CD4-positive, alpha-beta memory T cell (primary cell): ENCODE results near the gene FRG1. TPM values are rescaled to one million over a fixed set of nuclear protein-coding genes. Genes with fewer than 3 reads are reported as not detected.
A peak's percentile ranks its signal among the peaks of the same experiment; 100 is the strongest.
"Not testable (repeated sequence)": the region's sequence is repeated elsewhere in the genome, so short reads cannot be mapped to it uniquely, and the experiment has no call there.

Experiments
- CTCF ChIA-PET: fragments of 350-600 bp; sonication (Branson Sonifier 250); formaldehyde crosslinking; loops from one replicate; lab custom pipeline; 2021; ENCODE audit warnings: inconsistent platforms; ENCODE audit not compliant: partially characterized antibody; lab: Charles Lee
- POLR2A ChIA-PET: fragments of 350-600 bp; sonication (Branson Sonifier 250); formaldehyde crosslinking; loops from one replicate; lab custom pipeline; 2021; ENCODE audit not compliant: partially characterized antibody; lab: Charles Lee
- DNase-seq, 5 donors: peaks; one replicate each; pipeline versions ENCODE4 v3.0.0 to v3.0.0-alpha.2; 2020 to 2022; ENCODE audit warnings: mixed read lengths in 1 of 5
- H3K27ac ChIP-seq: one replicate; pipeline ENCODE4 v1.7.0; 2013; ENCODE audit warnings: low read depth, low read length
- H3K27me3 ChIP-seq: 2 replicates; pipeline ENCODE4 v1.7.0; 2013; ENCODE audit warnings: mild to moderate bottlenecking, low read length, moderate library complexity; ENCODE audit not compliant: insufficient read depth
- H3K36me3 ChIP-seq: 2 replicates; pipeline ENCODE4 v1.7.0; 2013; ENCODE audit warnings: mild to moderate bottlenecking, low read length, moderate library complexity; ENCODE audit not compliant: insufficient read depth
- H3K4me1 ChIP-seq: 2 replicates; pipeline ENCODE4 v1.7.0; 2013; ENCODE audit warnings: mild to moderate bottlenecking, low read length, moderate library complexity; ENCODE audit not compliant: insufficient read depth
- H3K4me3 ChIP-seq, 2 donors: one replicate each; pipeline ENCODE4 v1.7.0; 2013; ENCODE audit warnings: low read length in 2 of 2, mild to moderate bottlenecking in 1 of 2
- H3K9me3 ChIP-seq, 2 donors: one replicate each; pipeline ENCODE4 v1.7.0; 2013; ENCODE audit warnings: low read length in 2 of 2, control low read depth in 1 of 2; ENCODE audit not compliant: control insufficient read depth in 1 of 2
- H3K27ac Mint-ChIP-seq, 7 donors: one replicate each; pipeline ENCODE4 v1.8.0; 2020 to 2021; ENCODE audit warnings: mixed read lengths in 7 of 7, mild to moderate bottlenecking in 6 of 7, inconsistent platforms in 3 of 7, moderate library complexity in 3 of 7
- H3K27me3 Mint-ChIP-seq, 2 donors: one replicate each; pipeline ENCODE4 v1.8.0; 2020 to 2021; ENCODE audit warnings: mixed read lengths in 2 of 2
- H3K36me3 Mint-ChIP-seq, 2 donors: one replicate each; pipeline ENCODE4 v1.8.0; 2020 to 2021; ENCODE audit warnings: mixed read lengths in 2 of 2, inconsistent platforms in 1 of 2, mild to moderate bottlenecking in 1 of 2
- H3K4me1 Mint-ChIP-seq, 4 donors: one replicate each; pipeline ENCODE4 v1.8.0; 2020 to 2021; ENCODE audit warnings: mixed read lengths in 4 of 4, mild to moderate bottlenecking in 1 of 4
- H3K4me3 Mint-ChIP-seq, 8 donors: one replicate each; pipeline ENCODE4 v1.8.0; 2020 to 2021; ENCODE audit warnings: mixed read lengths in 8 of 8, mild to moderate bottlenecking in 7 of 8, moderate library complexity in 6 of 8, inconsistent platforms in 3 of 8
- H3K9me3 Mint-ChIP-seq, 8 donors: one replicate each; pipeline ENCODE4 v1.8.0; 2020 to 2021; ENCODE audit warnings: mixed read lengths in 8 of 8, mild to moderate bottlenecking in 5 of 8, inconsistent platforms in 3 of 8, moderate library complexity in 1 of 8
- intact Hi-C: fragments of 100-400 bp; cut with micrococcal nuclease; formaldehyde crosslinking; loops from one replicate; pipeline ENCODE4 v1.15.1; 2023
- polyA plus RNA-seq, 2 donors: library from polyadenylated mRNA; unstranded; fragments of 300-500 nt; fragmentation: Illumina TruSeq; gene quantifications; one replicate each; pipeline ENCODE4 v1.2.3, GENCODE V29; 2021
- total RNA-seq, 2 experiments: library from RNA; stranded (reverse); gene quantifications; one replicate each; pipeline ENCODE4 v1.2.3, GENCODE V29; 2021

The FRG1 gene
- total and polyA plus RNA-seq, 4 experiments from 2014 or later = 57.8 to 62.3 (median 59.1) TPM

DNA sequence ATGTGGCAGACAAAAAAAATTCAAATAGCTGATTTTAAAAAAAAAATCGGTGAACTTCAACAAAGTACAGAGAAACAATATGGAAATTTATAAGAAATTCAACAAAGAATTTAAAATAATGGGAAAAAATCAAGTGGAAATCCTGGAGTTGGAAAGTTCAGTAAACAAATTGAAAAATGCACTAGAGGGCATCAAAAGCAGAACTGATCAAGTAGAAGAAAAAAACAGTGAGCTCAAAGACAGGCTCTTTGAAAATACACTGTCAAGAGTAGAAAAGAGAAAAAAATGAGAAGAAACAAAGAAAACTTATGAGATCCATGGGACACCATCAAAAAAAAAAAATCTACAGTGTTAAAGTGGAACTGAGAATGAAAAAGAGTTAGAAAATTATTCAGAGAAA lies 19.6 kb upstream of the FRG1 start:
- Histone ChIP-seq H3K9me3 (peaks cover 3% of the 10 kb centered on the region in 2 donors), H3K4me1 (no peaks in the 10 kb centered on the region), H3K4me3 (no peak overlapping the region), H3K27ac (no peak overlapping the region), H3K36me3 (no peaks in the 10 kb centered on the region), H3K27me3 (no peaks in the 10 kb centered on the region)
- H3K27me3 Mint-ChIP-seq = no peaks in the 10 kb centered on the region
- DNase-seq = no peak
- H3K4me1 Mint-ChIP-seq = peaks cover 0 to 3% (median 0%) of the 10 kb centered on the region in 4 donors
- ChIA-PET POLR2A (no interaction called here), CTCF (no interaction called here)
- H3K27ac Mint-ChIP-seq = no peak overlapping the region
- peaks cover 17 to 58% of the 10 kb centered on the region in 2 donors for H3K36me3 Mint-ChIP-seq
- H3K9me3 Mint-ChIP-seq = peaks cover 2 to 46% (median 32%) of the 10 kb centered on the region in 8 donors
- H3K4me3 Mint-ChIP-seq = no peak overlapping the region
- intact Hi-C loops = no loop called here

DNA sequence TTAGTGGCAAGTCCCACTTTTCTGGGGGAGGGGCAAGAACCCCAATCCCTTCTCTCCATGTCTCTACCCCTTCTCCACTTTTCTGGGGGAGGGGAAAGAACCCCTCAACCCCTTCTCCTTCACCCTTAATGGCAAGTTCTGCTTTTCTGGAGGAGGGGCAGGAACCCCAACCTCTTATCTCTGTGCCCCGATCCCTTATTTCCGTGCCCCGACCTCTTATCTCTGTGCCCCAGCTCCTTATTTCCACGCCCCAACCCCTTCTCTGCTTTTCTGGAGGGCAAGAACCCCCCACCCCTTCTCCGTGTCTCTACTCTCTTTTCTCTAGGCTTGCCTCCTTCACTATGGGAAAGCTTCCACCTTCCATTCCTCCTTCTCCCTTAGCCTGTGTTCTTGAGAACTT lies 13.9 kb upstream of the FRG1 start:
- H3K27ac Mint-ChIP-seq, H3K9me3 ChIP-seq, H3K27me3 ChIP-seq, H3K27ac ChIP-seq, H3K4me1 ChIP-seq, H3K36me3 ChIP-seq, H3K27me3 Mint-ChIP-seq, DNase-seq, H3K4me3 Mint-ChIP-seq, H3K4me1 Mint-ChIP-seq, intact Hi-C loops, POLR2A ChIA-PET, H3K4me3 ChIP-seq, CTCF ChIA-PET: not testable (repeated sequence)
- peaks cover 5 to 42% of the 10 kb centered on the region in 2 donors for H3K36me3 Mint-ChIP-seq
- H3K9me3 Mint-ChIP-seq = peaks cover 2 to 23% (median 10%) of the 10 kb centered on the region in 8 donors

DNA sequence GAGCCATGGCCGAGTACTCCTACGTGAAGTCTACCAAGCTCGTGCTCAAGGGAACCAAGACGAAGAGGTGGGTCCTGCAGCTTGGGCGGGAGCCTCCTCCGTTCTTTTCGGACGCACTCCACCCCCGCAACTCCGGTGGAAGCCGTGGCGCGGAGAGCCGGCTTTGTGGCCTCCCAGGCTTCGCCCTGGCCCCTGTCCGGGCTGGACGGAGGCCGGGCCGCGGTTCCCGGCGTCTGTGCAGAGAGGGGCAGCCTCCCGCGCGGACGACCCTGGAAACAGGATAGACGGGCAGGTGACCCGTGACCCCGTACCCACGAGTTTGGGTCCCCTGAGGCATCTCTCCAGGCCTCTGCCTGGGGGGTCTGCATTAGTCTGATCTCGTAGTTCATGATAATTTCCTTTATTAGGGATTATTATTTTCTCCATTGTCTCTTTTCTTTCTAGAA lies 356 bp downstream of the FRG1 start:
- ChIA-PET CTCF (interaction anchor here (1.8 kb wide), 1 partner anchor 8 kb away, joined by 6 read pairs; no protein-coding TSS in a partner anchor), POLR2A (no interaction called here)
- Histone ChIP-seq H3K4me3 (peak overlapping the region; percentile 64 to 96), H3K27me3 (no peaks in the 10 kb centered on the region), H3K4me1 (peaks cover 51% of the 10 kb centered on the region), H3K9me3 (no peaks in the 10 kb centered on the region), H3K36me3 (no peaks in the 10 kb centered on the region), H3K27ac (peak overlapping the region; percentile 87)
- intact Hi-C loops = no loop called here
- no peaks in the 10 kb centered on the region for H3K27me3 Mint-ChIP-seq
- peaks cover 0 to 10% (median 2%) of the 10 kb centered on the region in 8 donors for H3K9me3 Mint-ChIP-seq
- no peak for DNase-seq
- peak overlapping the region; percentile 88 to 98 (median 96) for H3K4me3 Mint-ChIP-seq
- peaks cover 20 to 33% of the 10 kb centered on the region in 2 donors for H3K36me3 Mint-ChIP-seq
- H3K27ac Mint-ChIP-seq = peak overlapping the region; percentile 92 to 98 (median 98)
- H3K4me1 Mint-ChIP-seq = peaks cover 43 to 66% (median 50%) of the 10 kb centered on the region in 4 donors

DNA sequence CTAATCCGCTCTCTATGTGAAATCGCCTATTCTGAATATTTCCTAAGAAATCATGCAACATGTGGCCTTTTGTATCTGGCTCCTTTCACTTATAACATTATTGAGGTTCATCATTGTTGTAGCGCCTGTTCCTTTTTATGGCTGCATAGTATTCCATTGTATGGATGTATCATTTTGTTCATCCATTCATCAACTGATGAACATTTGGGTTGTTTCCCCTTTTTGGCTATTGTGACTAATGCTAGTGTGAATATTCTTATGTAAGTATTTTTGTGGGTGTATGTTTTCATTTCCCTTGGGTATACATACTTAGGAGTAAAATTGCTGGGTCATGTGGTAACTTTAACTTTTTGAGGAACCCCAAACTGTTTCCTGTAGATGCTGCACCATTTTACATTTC lies 1.7 kb downstream of the FRG1 start:
- DNase-seq, H3K27me3 Mint-ChIP-seq, H3K27ac ChIP-seq, H3K4me3 ChIP-seq, H3K27me3 ChIP-seq, intact Hi-C loops, H3K36me3 ChIP-seq, H3K9me3 ChIP-seq, CTCF ChIA-PET, POLR2A ChIA-PET: not testable (repeated sequence)
- H3K4me3 Mint-ChIP-seq = peak overlapping the region; percentile 66 to 82 (median 78)
- H3K36me3 Mint-ChIP-seq = peaks cover 24 to 44% of the 10 kb centered on the region in 2 donors
- peaks cover 0 to 10% (median 2%) of the 10 kb centered on the region in 8 donors for H3K9me3 Mint-ChIP-seq
- peaks cover 52 to 80% (median 61%) of the 10 kb centered on the region in 4 donors for H3K4me1 Mint-ChIP-seq
- peak overlapping the region in 4 of 7 donors; percentile 65 to 98 (median 84) for H3K27ac Mint-ChIP-seq
- peaks cover 55% of the 10 kb centered on the region for H3K4me1 ChIP-seq

DNA sequence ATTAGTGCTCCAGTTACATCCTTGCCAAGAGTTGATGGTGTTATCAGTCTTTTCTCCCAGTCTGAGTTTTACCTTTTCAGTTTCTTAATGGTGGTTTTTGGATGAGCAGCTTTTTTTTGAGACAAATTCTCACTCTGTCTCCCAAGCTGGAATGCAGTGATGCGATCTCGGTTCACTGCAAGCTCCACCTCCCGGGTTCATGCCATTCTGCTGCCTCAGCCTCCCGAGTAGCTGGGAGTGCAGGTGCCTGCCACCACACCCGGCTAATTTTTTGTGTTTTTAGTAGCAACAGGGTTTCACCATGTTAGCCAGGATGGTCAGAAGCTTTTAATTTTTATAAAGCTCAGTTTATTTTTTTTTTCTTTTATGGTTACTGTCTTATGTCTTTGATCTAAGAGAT lies 3.4 kb downstream of the FRG1 start:
- H3K27ac ChIP-seq, H3K9me3 ChIP-seq, CTCF ChIA-PET, H3K36me3 ChIP-seq, H3K27me3 Mint-ChIP-seq, POLR2A ChIA-PET, H3K4me3 ChIP-seq, H3K27me3 ChIP-seq, intact Hi-C loops, DNase-seq: not testable (repeated sequence)
- Mint-ChIP-seq H3K4me3 (peak overlapping the region in 5 of 8 donors; percentile 9 to 74 (median 20)), H3K27ac (peak overlapping the region in 2 of 7 donors; percentile 45 to 66), H3K4me1 (peaks cover 55 to 97% (median 75%) of the 10 kb centered on the region in 4 donors), H3K36me3 (peaks cover 30 to 61% of the 10 kb centered on the region in 2 donors), H3K9me3 (peaks cover 0 to 10% (median 2%) of the 10 kb centered on the region in 8 donors)
- peaks cover 62% of the 10 kb centered on the region for H3K4me1 ChIP-seq

DNA sequence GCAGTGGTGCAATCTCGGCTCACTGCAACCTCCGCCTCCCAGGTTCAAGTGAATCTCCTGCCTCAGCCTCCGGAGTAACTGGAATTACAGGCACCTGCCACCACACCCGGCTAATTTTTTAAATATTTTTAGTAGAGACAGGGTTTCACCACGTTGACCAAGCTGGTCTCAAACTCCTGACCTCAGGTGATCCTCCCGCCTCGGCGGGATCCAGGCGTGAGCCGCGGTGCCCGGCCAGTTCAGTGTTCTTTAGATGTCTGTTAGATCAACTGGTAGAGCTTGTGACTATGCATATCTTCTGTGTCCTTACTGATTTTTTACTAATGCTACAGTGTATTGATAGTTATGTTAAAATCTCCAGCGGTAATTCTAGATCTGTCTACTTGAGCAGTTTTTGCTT lies 6.2 kb downstream of the FRG1 start:
- H3K9me3 Mint-ChIP-seq, H3K27me3 ChIP-seq, H3K9me3 ChIP-seq, H3K27me3 Mint-ChIP-seq, CTCF ChIA-PET, DNase-seq, H3K27ac ChIP-seq, H3K36me3 ChIP-seq, POLR2A ChIA-PET, intact Hi-C loops, H3K4me3 ChIP-seq: not testable (repeated sequence)
- H3K4me1 Mint-ChIP-seq = peaks cover 44 to 80% (median 65%) of the 10 kb centered on the region in 4 donors
- peak overlapping the region in 1 of 7 donors; percentile 6 for H3K27ac Mint-ChIP-seq
- peaks cover 51% of the 10 kb centered on the region for H3K4me1 ChIP-seq
- peaks cover 40 to 61% of the 10 kb centered on the region in 2 donors for H3K36me3 Mint-ChIP-seq
- peak overlapping the region in 1 of 8 donors; percentile 48 for H3K4me3 Mint-ChIP-seq

DNA sequence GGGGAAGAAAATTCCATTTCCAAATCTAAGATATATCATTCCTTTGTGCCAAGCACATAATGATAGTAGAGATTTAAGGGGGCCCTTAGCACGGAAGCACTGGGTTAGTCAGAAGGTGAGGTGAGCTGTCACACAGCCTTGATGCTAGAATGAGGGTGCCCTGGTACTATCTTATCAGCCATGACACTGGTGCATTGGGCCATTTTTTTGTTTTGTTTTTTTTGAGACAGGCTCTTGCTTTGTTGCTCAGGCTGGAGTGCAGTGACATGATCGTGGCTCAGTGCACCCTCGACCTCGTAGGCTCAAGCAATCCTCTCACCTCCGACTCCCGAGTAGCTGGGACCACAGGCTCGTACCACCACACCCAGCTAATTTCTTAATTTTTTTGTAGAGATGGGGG lies 7.8 kb downstream of the FRG1 start:
- intact Hi-C loops, H3K4me3 Mint-ChIP-seq, H3K9me3 Mint-ChIP-seq, H3K9me3 ChIP-seq, DNase-seq, H3K27ac ChIP-seq, H3K27ac Mint-ChIP-seq, H3K36me3 ChIP-seq, H3K4me3 ChIP-seq, H3K27me3 Mint-ChIP-seq, POLR2A ChIA-PET, H3K27me3 ChIP-seq: not testable (repeated sequence)
- H3K4me1 ChIP-seq = peaks cover 36% of the 10 kb centered on the region
- Mint-ChIP-seq H3K4me1 (peaks cover 36 to 64% (median 52%) of the 10 kb centered on the region in 4 donors), H3K36me3 (peaks cover 45 to 61% of the 10 kb centered on the region in 2 donors)
- CTCF ChIA-PET = interaction anchor here (1.2 to 1.6 kb wide), 2 partner anchors 8 to 44 kb away, joined by 4 to 6 read pairs; partner anchors contain the start of gene FRG1
